NCI-H748 (cell line): Measurements from ENCODE around the gene TPRA1.
A peak's percentile ranks its signal among the peaks of the same experiment; 100 is the strongest.

ENCODE experiments used
- DNase-seq: peaks from one replicate; lab custom pipeline; 2025; ENCODE audit not compliant: unreplicated experiment; lab: John Stamatoyannopoulos, UW

The TPRA1 gene

DNA sequence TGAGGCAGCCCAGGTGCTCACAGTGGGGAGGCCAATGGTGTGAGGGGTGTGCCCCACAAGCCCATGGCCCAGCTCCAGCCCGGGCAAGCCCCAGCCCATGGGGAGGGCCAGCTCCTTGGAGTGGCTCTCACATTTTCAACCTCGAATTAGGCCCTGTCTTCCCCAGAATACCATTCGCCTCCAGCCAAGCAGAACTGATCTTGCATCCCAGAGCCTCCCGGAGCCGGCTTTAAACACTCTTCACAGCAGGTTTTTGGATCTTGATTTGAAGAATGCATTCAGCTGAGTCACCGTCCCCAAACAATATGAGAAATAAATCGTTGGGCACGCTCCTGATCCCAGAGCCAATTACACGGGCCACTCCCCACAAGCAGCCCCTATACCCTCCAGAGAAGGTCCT lies 23.7 kb downstream of the TPRA1 start:
- DNase-seq, result no peak

DNA sequence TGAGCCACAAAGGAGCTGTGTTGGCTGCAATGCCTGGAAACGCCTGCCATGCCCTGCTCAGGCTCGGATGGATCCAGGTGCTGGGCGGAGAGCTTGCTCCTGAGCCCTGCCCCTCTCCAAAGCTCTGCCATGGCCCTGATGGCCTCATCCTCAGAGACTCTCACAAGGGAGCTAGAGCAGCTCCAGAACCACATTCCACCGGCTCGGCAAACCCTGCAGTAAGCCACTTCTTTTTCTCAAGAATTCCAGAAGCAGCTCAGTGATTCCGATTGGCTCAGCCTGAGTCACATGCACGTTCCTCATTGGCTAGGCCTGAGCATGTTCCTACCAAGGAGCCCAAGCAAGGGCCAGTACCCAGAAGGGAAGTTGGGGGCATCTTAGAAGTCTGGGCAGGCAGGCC lies 24.8 kb downstream of the TPRA1 start:
- DNase-seq, result no peak

DNA sequence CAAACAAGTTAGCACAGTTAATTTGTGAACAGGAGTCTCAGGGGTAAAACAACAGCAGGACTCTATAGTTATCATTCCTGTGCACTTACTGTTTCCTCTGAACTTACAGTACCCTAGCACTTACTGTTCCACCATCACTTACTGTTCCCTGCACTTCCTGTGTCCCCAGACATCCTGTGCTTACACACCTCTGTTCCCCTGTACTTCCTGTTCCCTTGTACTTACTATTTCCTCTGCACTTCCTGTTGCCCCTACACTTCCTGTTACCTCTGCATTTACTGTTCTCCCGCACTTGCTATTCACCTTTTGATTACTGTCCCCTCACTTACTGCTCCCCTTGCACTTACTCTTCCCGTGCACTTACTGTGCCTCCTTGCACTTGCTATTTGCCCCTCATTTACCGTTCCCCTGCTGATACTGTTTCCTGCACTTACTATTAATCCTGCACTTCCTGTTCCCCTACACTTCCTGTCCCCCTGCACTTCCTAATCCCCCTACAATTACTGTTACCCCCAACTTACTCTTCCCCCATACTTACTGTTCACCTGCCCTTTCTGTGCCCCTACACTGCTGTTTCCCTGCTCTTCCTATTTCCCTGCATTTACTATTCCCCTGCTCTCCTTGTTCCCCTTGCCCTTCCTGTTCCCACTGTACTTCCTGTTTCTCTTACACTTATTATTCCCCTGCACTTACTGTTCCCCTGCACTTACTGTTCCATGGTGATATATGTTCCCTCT lies 30.3 kb downstream of the TPRA1 start:
- DNase-seq, result no peak

DNA sequence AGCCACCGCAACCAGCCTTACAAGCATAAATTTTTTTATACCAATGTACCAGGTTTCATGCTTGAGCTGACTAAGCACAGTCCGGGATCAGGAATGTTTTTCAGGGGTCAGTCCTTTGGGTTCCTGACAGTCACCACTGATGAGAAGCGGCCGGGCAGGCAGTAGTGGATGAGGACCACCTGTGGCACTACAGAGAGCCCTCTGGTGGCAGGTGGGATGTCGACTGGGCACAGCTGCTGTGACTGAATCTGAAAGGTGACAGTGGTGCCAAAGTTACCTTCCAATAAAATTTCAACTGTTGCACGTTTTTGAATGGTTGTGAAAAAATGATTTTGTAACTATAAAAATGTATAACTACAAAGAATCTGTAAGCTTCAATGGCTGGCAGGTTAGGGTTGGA lies 34.0 kb downstream of the TPRA1 start:
- no peak for DNase-seq

DNA sequence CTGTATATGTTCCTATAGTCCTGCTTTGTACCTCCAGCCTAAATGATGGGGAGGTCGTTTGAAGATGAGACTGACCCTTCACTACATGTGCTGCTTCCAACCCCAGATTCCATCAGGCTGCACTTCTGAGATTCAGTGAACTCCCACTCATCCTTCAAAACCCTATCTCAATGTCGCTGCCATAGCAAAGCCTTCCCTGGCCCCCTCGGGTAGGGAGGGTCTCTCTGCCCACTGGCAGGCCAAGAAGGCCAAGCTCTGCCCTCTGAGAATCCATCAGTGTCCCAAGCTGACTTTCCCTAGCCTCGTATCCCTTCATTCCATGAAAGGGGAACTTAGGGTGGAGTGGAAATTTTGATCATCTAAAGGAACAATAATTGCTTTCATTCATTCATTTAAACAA lies 35.4 kb downstream of the TPRA1 start:
- DNase-seq, result no peak

DNA sequence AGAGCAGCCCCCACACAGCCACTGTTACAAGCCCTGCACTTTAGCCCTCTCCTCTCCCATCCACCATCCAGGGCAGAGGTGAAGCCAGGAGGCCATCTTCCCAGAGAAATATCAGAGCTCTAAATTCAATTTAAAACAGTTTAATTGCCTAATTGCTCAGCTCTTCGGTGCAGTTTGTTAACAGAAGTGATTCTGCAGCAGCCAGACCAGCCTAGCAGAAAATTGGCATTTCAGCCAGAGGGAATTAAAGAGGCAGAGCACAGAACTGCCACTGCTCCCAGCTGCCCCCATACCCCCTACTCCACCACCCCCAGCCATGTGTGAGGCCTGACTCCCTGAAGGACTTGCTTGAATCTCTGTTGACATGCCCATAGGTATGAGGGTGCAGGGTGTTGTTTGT lies 38.5 kb downstream of the TPRA1 start:
- no peak for DNase-seq

DNA sequence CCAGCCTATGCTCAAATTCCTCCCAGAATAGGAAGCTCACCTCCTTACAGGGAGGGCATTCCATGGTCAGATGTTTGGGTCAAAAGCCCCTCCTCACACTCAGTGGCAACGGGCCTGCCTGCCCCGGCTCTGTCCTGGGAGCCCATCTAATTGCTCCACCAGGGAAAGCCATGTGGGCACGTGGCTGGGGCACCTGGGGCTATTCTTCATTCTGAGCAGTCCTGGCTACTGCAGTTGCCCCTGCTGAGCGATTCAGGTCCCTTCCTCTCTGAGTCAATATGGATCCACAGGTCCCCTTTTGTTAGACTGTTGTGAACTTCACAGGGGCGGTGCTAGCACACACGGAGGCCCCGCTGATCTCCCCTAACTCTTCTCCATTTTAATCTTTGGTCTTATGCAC lies 39.4 kb downstream of the TPRA1 start:
- DNase-seq, result no peak

DNA sequence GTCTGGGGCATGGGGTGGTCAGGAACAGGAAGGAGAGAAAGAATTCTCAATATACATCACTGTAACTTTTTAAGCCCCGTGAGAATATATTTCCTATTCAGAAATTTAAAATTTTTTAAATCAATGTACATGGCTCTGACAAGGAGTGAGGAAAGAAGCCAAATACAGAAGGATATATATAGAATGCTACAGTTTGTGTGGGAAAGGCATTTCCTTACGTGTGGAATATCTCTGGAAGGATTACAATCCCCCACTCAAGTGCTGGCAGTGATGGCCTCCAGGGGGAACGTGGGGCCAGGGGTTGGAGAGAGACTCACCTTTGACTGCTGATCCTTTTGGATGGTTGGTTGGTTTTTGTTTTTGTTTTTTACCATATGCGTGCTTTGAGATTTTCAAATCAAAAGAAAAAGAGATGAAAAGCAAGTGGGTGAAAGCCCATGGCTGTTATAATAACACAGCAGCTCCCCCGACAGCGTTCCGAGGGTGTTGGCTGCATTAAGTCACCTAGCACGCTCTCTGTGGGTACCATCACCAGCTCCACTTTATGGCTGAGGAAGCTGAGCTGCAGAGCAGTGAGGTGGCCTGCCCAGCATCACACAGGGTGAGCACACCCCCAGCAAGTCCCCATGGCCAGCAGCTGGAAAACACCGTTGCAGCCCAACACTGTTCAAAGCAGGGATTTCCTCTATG lies 39.9 kb downstream of the TPRA1 start:
- DNase-seq, result no peak

DNA sequence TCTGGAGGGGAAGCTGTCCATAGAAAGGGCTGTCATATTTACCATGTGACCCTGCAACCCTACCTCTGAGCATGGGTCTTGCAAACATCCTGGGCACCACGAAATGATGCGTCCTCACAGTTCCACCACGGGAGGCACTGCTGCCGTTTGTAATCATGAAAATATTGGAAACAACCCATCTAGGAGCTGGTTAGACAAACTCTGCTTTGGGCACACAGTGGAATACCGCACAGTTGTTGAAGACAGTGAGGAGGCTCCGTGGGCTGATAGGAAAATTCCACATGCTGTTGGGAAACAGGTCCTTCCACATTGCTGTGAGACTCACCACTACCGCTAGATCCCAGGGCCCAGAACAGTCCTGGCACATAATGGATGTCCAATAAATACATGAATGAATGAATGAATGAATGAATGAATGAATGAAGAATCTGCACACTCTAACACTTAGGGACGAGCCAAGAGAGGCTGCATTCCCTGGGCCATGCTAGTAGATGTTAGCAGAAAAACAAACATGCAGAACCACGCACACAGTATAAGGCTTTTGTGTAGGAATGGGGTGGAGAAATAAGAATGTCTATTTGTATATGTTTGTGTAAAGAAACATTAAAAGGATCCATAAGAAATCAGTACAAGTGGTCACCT lies 40.6 kb downstream of the TPRA1 start:
- DNase-seq, result no peak

DNA sequence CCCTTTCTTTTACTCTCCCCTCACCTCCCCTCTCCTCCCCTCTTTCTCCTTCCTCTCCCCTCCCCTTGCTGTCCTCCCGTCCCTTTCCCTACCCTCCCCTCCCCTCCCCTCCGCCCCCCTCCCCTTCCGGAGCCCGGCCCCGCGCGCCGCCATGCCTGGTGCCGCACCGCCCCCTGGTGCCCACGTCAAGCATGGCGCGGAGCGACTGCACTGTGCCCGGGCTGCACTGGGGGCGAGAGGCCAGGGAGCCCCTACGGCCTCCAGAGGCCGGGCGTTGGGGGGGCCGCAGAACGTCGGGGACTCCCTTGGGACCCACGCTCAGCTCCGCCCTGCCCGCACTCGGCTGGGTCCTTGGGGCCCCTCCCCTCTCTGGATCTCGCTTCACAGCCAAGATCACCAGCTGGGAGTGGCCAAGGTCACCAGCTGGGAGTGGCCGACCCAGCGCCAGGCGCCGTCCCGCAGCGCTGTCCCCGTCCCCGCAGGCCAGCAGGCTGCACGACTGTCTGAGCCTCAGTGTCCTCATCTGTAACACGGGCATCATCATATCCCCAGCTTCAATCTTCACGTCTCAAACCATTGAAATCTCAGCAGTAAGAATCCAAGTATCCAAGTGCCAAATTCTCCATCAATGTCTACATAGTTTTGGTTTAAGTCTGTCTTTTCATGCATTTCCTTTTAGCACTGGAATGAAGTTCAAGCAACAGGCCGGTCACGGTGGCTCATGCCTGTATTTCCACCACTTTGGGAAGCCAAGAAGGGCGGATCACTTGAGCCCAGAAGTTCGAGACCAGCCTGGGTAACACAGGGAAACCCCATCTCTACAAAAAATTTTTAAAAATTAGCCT lies 42.5 kb downstream of the TPRA1 start:
- peak; percentile 58 for DNase-seq

DNA sequence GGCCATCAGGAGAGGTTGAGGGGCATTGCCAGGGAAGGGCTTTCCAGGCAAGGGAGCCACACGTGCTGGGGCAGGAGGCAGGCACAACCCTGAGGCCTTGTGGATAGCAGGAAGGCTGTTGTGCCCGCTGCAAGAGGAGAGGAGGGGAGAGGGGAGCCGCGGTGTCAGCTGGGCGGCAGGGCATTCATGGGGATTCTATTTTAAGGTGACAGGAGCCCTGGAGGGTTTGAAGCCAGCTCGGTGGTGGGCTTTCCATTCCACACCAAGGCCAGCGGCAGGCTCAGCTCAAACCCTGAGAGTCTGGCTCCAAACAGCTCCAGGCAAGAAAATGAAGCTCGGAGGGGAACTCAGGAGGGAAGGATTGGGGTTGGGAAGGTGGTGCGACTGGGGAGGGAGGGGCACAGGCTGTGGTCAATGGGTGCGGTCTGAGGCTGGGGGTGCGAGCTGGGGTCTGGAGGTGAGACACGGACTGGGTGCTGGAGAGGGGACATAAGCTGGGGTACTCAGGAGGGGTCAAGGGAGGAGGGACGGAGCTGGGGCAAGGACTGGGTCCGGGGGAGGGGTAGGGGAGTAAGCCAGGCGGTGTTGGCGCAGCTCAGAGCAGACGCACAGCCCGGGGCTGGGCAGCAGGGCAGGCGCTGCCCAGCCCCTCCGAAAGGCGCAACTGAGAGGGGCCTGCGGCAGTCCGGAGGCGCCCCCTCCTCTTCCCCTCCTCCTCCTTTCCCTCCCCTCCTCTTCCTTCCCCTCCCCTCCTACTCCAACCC lies 43.4 kb downstream of the TPRA1 start:
- no peak for DNase-seq

DNA sequence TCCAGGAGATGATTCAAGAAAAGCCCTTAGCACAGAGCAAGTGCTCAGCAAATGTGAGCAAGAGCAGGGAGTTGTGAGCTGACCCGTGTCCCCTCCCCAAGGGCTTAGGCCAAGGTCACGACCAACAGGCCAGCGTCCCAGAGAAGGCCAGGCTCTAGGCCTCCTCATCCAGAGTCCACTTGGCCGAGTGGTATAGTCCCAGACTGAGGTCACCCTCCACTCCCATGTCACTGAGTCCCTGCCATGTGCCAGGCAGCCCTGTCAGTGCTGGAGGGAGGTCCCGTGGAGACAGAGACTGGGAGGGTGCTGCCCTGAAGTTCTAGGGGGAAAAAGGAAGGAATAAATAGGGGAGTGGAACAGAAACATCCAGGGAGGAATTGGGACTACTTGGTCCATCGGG lies 44.0 kb downstream of the TPRA1 start:
- DNase-seq, result no peak

DNA sequence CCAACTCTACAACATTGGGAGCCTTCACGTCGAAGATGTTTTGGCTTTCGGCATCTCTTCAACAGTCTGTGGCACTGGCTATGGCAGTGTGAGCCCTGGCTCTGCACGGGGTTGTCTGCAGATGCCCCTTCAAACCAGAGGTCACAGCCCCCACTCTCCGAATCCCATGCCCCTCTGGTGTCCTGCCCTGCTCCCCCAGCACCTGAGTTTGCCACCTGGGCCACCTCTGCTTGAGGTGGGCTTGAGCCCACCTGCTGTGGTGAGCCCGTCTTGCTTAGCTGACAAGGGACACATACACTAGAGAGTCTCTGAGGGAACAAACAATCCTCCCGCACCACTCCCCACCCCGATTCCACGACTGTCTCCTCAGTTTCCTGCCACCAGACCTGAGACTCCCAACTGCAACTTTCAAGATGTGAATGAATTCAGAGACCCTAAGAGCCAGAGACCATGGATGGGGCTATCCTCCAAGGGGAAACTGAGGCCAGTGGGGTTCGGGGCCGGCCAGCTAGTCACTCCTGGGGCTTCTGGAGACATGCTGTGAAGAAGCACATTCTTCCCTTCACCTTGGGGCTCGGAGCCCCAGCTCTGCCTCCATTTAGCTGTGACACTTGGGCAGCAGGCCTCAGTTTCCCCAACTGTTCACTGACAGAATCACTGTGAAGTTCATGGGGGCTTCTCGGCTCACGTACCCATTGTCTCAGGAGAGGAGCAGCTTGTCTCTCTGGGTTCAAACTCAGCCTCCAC lies 44.6 kb downstream of the TPRA1 start:
- no peak for DNase-seq

DNA sequence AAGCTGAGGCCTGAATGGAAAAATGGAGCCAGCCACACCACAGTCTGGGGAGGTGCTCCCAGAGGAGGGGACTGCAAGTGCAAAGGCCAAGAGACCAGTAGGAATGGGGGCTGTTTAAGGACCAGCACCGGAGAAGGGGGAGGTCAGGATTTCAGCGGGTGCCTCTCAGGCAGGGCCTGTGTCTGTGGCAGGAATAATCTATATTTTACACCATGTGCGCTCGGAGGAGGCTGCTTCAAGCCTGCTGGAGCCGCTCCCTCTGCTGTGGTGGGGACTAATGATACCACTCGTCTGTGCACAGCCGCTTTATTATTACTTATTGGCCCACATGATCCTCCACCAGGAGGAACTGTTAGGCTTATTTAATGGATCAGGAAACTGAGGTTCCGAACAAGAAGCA lies 45.3 kb downstream of the TPRA1 start:
- no peak for DNase-seq

DNA sequence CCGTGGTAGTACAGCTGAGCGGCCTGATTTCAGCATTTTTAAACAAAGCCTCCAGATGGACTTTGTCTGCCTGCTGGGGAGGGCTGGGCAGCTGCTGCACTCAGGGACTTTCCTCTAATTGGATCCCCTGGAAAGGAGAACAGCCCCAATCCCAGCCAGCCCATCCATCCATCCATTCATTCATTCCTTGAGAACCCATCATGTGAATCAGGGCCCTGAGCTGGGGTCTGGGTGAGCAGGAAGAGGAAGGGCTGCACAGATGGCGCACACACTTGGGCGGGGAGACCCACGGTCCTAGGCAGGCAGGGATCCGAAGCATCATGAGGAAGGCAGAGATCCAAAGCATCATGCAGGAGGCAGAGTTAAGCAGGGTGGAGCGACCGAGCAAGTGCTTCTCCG lies 45.7 kb downstream of the TPRA1 start:
- no peak for DNase-seq

DNA sequence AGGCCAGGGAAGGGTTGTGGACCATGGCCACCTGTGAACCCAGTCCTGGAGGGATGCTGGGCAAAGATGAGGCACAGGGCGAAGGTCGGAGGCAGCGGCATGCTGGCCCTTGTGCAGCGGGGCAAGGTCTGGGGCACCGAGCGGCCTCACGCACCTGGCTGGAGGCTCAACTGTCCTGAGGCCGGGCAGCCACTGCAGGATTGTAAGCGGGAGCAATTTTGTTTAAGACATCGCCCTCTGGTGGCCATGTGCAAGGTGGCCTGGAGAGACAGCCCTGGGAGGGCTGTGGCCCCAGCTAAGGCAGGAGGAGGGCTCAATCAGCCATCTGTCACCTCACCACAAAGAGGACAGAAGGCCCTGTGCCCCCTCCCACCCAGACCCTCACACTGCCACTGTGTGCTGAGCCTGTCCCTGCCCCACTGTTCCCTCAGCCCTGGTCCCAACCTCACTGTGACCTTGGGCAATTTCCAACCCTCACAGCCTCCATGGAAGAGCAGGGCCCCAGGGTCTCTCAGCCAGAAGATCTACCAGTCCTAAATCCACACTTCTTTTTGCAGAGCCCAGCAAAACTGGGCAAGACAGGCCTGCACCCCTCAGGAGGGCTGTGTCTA lies 46.2 kb downstream of the TPRA1 start:
- DNase-seq, result peak; percentile 78

DNA sequence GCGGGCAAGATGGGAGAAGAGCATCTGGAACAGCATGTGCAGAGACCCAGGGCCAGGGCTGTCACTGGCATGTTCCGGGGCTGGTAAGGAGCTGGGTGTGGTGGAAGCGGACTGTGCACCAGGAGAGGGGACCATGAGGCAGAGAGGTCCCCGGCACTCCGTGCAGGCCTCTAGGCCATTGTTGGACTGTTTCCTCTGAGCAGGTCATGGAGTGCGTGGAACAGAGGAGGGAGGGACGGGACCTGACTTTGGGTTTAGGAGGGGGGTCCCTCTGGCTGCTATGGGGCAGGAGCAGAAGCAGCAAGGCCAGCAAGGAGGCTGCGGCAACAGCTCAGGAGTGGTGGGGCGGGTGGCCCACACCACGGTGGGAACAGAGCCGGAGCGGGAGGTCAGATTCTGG lies 47.1 kb downstream of the TPRA1 start:
- DNase-seq, result no peak

DNA sequence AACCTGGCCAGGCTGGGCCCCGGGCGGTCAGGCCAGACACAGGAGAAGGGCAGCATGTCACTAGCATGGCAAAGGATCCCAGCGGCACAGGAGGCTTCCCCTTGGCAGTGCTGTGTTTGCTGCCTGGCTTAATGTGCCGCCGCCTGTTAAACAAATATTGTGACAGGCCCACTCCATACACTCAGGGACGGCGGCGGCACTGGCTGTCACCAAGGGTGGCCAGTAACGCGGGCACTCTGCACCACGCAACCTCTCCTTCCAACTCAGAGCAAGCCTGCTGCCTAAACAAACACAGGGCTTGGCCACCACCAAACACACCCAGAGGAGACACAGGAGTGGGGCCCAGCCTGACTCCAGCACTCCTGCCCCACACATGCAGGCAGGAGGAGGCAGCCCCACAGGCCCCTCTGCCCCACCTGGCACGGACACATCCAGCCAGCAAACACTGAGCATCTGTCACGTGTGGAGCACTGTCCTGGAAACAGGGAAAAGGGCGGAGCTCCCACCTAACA lies 48.0 kb downstream of the TPRA1 start:
- DNase-seq, result peak; percentile 88

DNA sequence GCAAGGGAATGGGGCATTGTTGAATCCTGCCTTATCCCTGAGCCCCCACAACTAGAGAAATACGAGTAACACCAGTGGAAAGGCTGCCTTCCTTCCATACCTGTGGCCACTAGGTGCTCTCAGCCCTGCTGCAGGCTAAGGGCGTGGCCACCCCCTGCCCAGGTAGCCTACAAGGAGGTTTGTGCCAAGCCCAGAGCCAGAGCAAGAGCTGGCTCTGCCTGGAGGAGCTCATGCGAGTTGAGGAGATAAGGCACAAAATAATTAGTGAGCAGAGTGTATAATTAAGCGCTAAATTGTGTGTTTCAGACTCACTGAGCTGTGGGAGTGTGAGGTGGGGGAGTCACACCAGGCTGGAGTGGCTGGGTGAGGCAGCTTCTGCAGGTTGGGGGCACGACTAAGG lies 49.2 kb downstream of the TPRA1 start:
- peak; percentile 13 for DNase-seq
